Measurements from ENCODE around the gene GPR65.
"Not testable (repeated sequence)": the region's sequence is repeated elsewhere in the genome, so short reads cannot be mapped to it uniquely, and the experiment has no call there.

Gene GPR65

GRCh38 chr14:88012495-88012894 lies 7.6 kb downstream of the GPR65 start:
- no peak for DNase-seq (ENCODE audit: insufficient read length, low spot score)
- no peak for TF ChIP-seq POLR2A (IDR thresholded peaks at IDR 0.05; ENCODE audit: low read depth, low read length)
- FAIRE-seq: no peak

DNA sequence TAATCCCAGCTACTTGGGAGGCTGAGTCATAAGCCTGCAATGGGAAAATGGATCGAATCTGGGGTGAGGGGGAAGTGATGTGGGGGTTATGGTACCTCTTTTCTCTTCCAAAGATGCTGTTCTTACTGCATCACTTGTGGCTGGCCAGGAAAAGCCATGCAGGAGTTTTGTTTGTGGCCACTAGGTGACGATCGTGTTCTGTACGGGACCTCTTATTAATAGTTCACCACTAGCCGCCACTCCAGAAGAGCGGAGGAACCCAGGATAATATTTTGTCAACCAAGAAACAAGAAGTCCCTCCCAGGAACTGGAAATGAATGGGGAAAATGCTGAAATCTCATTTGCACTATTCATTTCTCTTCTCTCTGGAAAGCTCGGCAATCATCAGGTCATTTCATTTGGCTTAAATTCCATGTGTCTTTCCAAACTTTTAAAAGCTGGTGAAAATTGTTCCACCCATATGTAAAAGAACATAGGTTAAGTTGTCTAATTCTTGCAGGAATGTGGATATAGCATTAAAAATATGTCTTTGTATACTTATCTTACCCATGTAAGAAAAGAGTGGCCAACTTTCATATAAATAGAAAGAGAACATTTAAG lies 8.9 kb downstream of the GPR65 start:
- FAIRE-seq (no peak), DNase-seq (ENCODE audit: insufficient read length, low spot score) (peak; percentile 5)
- no peak for TF ChIP-seq POLR2A (IDR thresholded peaks at IDR 0.05; ENCODE audit: low read depth, low read length)

DNA sequence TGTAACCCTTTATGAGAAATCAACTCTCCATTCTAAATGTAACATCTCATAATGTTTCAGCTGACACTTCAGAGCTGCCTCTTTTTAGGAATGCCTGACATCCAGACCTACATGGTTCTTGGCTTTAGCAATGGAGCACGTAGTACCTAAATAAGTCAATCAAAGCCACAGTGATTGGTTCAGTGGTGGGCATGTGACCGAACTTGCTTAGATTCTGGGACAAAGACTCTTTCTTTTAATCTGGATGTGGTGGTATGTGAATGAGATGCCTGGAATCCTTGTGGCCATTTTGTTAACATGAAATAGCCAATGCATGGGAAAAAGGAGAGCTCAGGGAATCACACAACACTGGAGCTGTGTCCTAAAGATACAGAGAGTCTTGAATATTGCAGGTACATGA lies 11.8 kb downstream of the GPR65 start:
- TF ChIP-seq POLR2A (IDR thresholded peaks at IDR 0.05; ENCODE audit: low read depth, low read length): no peak
- no peak for FAIRE-seq
- DNase-seq (ENCODE audit: insufficient read length, low spot score): no peak

DNA sequence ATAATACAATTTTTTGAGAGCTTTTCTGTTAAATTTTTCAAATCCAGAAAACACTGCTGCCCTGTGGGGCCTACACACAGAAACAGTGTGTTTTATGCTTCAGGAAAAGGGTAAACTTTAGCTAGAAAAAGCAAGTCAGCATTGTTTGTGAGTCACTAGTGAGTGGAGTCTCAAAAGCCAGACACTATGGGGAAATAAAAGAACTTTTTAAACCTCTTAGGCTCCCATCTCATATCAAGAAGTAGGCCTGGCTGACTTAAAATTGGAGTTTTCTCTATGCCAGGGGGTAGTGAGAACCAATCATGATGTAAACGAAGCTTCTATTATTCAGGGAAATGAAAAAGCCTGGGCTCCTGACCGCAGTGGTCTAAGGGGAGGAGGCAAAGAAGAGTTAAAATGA lies 12.6 kb downstream of the GPR65 start:
- FAIRE-seq: no peak

DNA sequence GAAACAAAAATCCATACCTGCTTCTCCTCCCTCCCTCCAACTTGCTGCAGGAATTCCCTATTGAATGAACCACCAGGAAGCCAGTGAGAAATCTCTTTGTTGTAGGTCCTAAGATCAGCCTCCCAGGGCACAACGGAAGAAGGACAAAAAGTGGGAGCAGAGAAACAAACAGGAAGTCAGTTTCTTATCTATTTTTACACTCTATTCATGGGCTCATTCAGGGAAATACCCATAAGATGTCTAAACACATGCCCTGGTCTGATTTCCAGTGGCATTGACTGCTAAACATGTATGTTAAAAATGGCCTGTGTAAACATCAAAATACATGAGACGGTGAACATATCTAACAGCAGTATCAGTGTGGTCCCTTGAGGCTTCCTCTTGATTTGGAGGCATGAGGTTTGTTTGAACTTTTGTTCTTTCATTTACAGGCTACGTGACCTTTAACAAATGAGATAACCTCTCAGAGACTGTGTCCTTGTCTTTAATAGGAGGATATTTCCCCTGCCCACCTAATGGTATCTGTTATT lies 18.8 kb downstream of the GPR65 start:
- FAIRE-seq: no peak
- TF ChIP-seq POLR2A (IDR thresholded peaks at IDR 0.05; ENCODE audit: low read depth, low read length): no peak
- no peak for DNase-seq (ENCODE audit: insufficient read length, low spot score)

More for the DNA sequence above, 12.6 kb downstream of the GPR65 start:
- no peak for TF ChIP-seq POLR2A (IDR thresholded peaks at IDR 0.05; ENCODE audit: low read depth, low read length)
- DNase-seq (ENCODE audit: insufficient read length, low spot score): no peak

DNA sequence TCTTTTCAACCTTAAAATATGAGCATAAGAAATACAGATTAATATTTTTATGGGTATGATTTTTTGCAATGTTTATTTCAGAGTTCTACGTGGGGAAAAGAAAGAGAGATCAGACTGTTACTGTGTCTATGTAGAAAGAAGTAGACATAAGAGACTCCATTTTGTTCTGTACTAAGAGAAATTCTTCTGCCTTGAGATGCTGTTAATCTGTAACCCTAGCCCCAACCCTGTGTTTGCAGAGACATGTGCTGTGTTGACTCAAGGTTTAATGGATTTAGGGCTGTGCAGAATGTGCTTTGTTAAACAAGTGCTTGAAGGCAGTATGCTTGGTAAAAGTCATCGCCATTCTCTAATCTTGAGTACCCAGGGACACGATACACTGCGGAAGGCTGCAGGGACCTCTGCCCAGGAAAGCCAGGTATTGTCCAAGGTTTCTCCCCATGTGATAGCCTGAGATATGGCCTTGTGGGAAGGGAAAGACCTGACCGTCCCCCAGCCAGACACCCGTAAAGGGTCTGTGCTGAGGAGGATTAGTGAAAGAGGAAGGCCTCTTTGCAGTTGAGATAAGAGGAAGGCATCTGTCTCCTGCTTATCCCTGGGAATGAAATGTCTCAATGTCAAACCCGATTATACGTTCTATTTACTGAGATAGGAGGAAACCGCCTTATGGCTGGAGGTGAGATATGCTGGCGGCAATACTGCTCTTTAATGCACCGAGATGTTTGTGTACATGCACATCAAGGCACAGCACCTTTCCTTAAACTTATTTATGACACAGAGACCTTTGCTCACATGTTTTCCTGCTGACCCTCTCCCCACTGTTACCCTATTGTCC lies 19.5 kb downstream of the GPR65 start:
- not testable (repeated sequence) for FAIRE-seq; DNase-seq (ENCODE audit: insufficient read length, low spot score)

GRCh38 chr14:88025313-88025712 lies 20.4 kb downstream of the GPR65 start:
- FAIRE-seq (no peak), DNase-seq (ENCODE audit: insufficient read length, low spot score) (no peak)
- no peak for TF ChIP-seq POLR2A (IDR thresholded peaks at IDR 0.05; ENCODE audit: low read depth, low read length)

DNA sequence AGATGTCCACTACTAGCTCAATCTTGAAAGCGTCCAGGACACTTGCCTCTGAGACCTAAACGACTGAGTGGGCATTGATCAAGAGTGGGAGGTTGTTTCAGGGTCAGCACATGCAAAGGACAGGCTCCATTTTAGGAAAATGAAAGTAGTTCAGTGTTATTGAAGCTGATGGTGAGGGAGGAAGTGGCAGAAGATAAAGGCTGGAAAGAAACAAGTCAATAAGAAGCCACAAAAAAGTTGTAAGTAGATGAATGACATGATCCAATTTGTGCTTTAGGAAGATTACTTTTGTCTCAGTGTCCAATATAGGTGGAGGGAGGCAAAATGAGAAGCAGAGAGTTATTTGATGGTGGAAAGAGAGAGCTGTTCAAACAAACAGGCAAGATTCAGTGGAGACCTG lies 22.0 kb downstream of the GPR65 start:
- FAIRE-seq: no peak
- no peak for TF ChIP-seq POLR2A (IDR thresholded peaks at IDR 0.05; ENCODE audit: low read depth, low read length)
- no peak for DNase-seq (ENCODE audit: insufficient read length, low spot score)

- no peak for TF ChIP-seq POLR2A (IDR thresholded peaks at IDR 0.05; ENCODE audit: low read depth, low read length)
- DNase-seq (ENCODE audit: insufficient read length, low spot score) (no peak), FAIRE-seq (no peak)
Measured at GRCh38 chr14:88029500-88029899, 24.6 kb downstream of the GPR65 start.

GRCh38 chr14:88030079-88030478 lies 25.1 kb downstream of the GPR65 start:
- TF ChIP-seq POLR2A (IDR thresholded peaks at IDR 0.05; ENCODE audit: low read depth, low read length): no peak
- no peak for DNase-seq (ENCODE audit: insufficient read length, low spot score)
- no peak for FAIRE-seq

DNA sequence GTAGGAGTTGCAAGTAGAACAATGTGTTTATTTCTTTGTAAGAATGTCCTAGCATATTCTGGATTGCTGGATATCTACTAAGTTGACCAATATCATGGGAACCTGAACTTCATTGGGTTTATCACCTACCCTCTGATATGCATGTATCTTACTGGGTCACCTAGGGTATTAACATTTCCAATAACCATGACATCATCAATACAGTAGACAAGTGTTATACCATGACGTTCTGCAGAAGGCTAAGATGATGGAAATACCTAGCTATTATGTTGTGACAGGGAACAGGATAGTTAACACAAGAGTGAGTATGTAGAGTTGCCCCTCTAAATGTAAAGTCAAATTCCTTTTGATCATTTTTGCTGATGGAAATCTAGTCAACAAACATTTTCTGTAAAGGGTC lies 26.0 kb downstream of the GPR65 start:
- no peak for DNase-seq (ENCODE audit: insufficient read length, low spot score)
- TF ChIP-seq POLR2A (IDR thresholded peaks at IDR 0.05; ENCODE audit: low read depth, low read length): no peak
- no peak for FAIRE-seq

DNA sequence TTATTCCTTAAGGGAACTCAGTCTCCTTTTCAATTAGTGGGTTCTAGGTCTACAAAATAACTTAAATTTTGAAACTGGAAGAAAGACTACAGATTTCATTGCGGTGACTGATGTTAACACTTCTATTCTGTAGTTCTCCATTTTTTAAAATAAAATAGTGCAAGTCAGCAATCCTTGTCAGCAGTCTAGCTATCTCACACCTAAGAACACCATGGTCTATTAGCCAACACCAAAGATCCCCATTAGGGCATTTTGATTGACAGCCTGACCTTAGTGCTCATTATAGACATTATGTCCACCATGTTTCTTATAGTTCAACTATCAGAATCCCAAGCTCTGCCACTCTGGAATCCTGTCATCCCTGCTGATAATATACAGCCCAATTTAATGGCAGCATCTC lies 27.4 kb downstream of the GPR65 start:
- TF ChIP-seq POLR2A (IDR thresholded peaks at IDR 0.05; ENCODE audit: low read depth, low read length): no peak
- no peak for DNase-seq (ENCODE audit: insufficient read length, low spot score)
- FAIRE-seq: no peak

DNA sequence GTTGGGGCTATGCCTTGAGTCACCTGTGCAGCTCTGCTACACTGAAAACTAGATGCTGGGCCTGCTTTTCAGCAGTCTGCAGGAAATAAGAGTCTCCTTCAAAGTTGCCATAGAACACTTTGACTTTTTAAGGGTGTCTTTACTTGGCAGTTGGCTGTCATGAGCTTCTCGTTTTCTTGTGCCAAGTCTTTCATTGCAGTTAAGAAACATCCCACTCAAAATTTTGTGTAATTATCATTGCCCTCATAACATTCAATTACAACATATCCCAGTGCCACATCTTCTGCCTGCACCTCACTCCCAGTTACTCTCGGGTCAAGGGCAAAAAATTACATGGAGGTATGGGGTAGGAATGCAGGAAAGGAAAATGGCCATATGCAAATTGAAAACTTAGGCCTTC lies 29.1 kb downstream of the GPR65 start:
- FAIRE-seq (no peak), DNase-seq (ENCODE audit: insufficient read length, low spot score) (no peak)
- TF ChIP-seq POLR2A (IDR thresholded peaks at IDR 0.05; ENCODE audit: low read depth, low read length): no peak

- no peak for TF ChIP-seq POLR2A (IDR thresholded peaks at IDR 0.05; ENCODE audit: low read depth, low read length)
- DNase-seq (ENCODE audit: insufficient read length, low spot score) (no peak), FAIRE-seq (no peak)
Measured at GRCh38 chr14:88036422-88036821, 31.5 kb downstream of the GPR65 start.

GRCh38 chr14:88037325-88037724 lies 32.4 kb downstream of the GPR65 start:
- no peak for TF ChIP-seq POLR2A (IDR thresholded peaks at IDR 0.05; ENCODE audit: low read depth, low read length)
- DNase-seq (ENCODE audit: insufficient read length, low spot score) (no peak), FAIRE-seq (no peak)

Measured in H54 (cell line).